Stromal cell of bone marrow (primary cell): Measurements from ENCODE around the gene PICK1.
"Not testable (repeated sequence)": the region's sequence is repeated elsewhere in the genome, so short reads cannot be mapped to it uniquely, and the experiment has no call there.

Experiments used
- DNase-seq: peaks from one replicate; pipeline ENCODE4 v3.0.0-alpha.2; 2012; ENCODE audit warnings: low read depth

PICK1 gene

DNA sequence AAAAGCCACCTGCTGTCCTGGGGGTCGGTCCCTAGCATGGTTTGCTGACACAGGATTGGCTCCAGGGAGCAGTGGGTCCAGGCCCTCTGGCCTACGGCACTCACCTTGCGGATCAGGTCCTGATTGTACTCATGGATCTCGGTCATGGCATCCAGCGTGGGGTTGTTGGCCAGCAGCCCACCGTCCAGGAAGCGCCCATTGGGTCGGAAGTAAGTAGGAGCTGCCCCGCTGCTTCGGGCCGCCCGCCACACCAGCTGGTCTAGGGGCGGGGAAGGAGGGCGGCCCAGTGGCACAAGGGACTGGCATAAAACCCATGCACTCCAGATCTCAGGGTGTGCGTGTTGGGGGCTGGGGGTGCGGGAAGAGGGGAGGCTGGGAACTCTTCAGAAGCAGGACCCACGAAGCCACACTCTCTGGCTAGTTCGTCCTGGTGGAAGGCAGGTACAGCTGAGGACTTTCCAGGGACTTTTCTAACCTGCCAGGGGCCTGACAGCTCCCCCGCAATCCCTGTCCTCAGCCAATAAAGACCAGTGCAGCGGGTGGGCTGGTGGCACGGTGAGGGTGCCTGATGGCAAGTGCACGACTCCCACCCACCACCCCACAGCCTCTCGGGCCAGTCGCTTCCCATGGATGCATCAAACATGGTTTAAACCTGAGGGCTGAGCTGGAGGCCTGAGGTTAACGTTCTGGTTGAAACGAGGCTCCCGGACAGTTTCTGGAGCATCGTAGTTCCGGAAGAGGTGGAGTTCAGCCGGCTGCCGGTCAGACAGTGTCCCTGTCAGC lies 58.4 kb downstream of the PICK1 start:
- DNase-seq = no peak

DNA sequence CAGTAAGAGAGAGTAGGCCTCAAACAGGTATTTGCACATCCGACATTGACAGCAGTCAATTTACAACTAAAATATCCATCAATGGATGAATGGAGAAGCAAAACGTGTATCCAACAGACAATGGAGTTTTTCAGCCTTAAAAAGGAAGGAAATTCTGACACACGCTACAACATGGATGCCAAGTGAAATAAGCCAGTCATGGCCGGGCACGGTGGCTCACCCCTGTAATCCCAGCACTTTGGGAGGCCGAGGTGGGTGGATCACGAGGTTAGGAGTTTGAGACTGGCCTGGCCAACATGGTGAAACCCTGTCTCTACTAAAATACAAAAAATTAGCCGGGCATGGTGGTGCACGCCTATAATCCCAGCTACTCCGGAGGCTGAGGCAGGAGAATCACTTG lies 60.4 kb downstream of the PICK1 start:
- DNase-seq = not testable (repeated sequence)

DNA sequence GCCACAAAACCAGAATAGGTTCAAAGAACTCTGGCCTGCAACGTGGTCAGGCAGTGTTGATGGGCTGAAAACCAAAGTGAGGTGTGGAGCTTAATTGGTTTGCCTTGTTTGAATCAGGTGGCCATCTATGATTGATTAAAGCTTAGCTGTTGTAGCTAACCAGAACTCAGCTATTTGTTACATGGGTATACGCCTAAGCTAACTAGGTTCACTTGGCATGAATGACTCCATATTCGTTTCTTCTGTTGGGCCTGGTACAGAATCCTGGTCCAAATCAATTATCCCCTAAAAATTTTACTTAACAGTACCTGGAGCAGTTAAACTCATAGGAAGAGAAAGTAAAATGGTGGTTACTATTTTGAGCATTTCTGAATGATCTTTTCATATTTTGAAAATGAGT lies 61.0 kb downstream of the PICK1 start:
- no peak for DNase-seq

DNA sequence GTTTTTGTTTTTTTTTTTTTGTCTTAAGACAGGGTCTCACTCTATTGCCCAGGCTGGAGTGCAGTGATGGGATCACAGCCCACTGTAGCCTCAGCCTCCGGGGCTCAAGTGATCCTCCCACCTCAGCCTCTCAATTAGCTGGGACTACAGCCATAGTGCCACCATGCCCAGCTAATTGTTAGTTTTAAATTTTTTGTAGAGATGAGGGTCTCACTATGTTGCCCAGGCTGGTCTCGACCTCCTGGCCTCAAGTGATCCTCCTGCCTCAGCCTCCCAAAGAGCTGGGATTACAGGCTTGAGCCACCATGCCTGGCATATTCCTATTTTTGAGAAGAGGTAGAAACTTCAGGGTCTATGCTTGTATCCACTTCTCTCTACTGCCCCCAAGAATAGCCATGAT lies 61.5 kb downstream of the PICK1 start:
- DNase-seq = not testable (repeated sequence)

DNA sequence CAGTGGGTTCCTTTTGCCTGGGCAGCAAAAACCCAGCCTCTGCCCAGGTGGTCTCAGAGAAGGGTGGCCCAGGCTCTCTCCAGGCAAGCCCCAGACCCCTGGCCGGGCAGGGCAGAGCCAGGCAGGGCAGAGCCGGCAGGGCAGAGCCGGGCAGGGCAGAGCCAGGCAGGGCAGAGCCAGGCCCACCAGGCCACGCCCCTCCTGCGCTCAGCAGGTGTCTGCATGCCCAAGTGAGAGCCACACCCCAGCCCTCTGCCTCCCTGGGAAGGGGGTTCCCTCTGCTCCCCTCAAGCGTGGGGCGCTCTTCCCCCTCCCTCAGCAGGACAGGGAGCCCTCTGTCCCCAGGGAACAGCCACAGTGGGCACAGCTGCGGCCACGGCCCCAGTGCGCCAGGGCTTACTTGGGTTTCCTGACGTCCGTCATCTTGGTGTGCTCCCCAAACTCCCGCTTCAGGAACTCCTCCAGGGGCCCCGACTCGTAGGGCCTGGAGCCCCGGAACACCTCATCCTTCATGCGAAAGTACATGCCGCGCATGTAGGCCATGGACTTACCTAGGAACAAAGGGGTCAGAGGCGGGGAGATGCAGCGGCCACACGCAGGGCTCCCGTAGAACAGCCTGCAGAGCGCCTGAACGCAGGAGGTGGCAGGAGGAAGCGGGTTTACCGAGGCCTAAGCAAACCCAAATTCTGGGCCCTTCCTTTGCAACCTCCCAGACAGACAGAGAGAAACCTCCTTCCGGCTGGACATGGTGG lies 63.3 kb downstream of the PICK1 start:
- DNase-seq = no peak

DNA sequence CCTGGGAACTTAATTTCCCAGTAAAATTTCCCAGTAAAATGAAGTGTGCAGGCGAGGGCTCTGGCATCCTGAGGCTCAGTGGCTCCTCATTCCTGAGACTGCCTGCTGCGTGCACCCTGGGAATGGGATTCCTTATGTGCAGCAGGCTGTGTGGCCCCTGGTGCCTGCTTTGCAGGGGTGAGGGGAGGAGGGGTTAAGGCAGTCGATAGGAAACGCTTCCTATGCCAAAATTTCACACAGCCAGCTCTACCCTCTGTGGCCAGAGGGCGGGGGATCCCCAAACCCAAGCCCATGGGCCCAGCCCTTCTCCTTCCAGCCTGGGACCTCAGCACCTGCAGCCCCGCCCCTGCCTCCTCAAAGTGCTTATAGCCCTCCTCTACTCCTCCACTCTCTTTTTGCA lies 65.4 kb downstream of the PICK1 start:
- no peak for DNase-seq

DNA sequence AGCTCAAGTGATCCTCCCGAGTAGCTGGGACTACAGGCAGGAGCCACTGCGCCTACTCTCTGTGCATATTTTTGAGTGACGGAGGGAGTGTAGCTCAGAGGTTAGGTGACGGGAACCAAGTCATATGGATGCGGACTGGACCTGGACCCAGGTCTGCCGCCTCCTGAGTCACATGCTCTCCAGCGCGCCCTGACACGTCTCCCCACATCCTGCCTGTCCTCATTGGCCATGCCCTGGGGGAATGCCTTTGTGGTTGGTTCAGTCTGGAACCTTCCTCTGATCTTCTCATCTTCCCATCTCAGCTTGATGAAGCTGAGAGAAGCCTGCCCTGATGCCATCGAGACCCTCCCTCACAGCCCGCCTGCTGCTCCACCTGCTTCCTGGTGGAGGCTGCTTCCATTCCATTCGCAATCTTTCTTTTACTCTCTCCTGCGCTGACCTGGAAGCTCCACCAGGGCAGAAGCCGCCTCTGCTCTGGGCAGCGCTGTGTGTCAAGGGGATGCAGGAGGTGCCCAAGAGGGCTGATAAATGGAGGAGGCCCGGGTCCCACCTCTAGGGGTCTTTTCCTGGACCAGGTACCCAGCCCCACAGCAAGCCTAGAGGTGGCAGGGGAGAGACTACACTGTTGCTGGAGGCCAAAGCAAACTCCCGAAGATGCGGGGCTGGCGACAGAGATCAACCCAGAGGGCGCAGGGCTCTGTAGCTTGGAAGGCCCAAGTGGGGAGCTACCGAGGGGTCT lies 67.2 kb downstream of the PICK1 start:
- no peak for DNase-seq

DNA sequence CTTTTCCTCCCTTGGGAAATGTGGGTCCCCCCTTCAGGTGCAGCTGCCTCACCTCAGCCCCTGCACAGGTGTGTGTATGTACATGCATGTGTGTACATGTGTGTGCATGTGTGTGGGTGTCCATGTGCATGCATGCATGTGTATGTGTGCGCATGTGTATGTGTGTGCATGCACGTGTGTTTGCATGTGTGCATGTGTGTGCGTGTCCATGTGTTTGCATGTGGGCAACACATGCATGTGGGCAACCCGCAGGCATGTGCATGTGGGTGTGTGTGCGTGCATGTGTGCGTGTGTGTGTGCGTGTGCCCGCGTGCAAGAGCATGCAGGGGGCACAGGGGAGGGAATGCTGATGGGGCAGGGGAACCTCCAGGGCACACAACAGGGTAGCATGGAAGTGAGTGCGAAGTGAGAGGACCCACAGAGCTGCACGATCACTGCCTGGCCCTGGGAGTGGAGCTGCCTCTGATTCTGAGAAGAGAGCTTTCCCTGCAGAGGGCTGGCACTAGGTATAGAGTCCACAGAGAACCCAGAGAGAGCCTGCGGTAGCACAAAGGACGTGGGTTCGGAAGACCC lies 67.9 kb downstream of the PICK1 start:
- no peak for DNase-seq
